Measurements from ENCODE around the gene THBS3. TPM values are rescaled to one million over a fixed set of nuclear protein-coding genes. Genes with fewer than 3 reads are reported as not detected.

THBS3 gene
- total and polyA plus RNA-seq, 3 experiments from 2014 or later: 2.9 to 7.9 (median 7.8) TPM

DNA sequence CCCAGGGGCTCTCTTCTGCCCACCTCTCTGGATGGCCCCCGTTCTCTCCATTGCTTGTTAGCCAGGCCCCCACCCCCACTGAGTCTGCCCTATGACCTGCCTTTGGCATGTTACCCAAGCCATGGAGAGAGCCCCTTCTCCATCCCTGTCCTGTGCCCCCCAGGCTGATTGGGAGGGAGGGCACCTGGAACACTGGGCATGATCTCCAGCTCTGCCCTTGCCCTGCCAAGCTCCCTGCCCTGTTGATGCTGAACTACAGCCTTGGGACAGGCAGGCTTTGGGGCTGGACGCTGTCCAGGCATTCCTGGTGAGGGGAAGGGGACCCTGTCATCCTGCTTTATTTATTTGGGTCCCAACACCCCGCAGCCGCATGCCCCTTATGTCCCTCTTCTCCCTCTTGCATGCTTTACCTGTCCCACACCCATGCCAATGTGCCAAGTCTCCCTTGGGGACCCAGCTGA lies 23.3 kb downstream of the THBS3 start:
- H3K4me3 Mint-ChIP-seq: no peak overlapping the region
- CTCF ChIA-PET: interaction anchor here (0.8 to 1.3 kb wide), 4 partner anchors 9 to 12 kb away, joined by 3 to 8 read pairs (median 4); partner anchors contain the start of gene KRTCAP2
- Histone ChIP-seq H3K4me3 (ENCODE audit: low read length) (no peak overlapping the region), H3K9me3 (ENCODE audit: low read length) (no peaks in the 10 kb centered on the region), H3K4me1 (ENCODE audit: insufficient read depth, low read length) (no peaks in the 10 kb centered on the region), H3K36me3 (ENCODE audit: insufficient read depth, low read length) (no peaks in the 10 kb centered on the region), H3K27me3 (ENCODE audit: insufficient read depth, low read length, poor library complexity, severe bottlenecking) (no peaks in the 10 kb centered on the region), H3K27ac (ENCODE audit: low read depth, low read length) (no peak overlapping the region)
- no peak for DNase-seq
- H3K27me3 Mint-ChIP-seq: no peaks in the 10 kb centered on the region
- H3K36me3 Mint-ChIP-seq: peaks cover 0 to 22% (median 3%) of the 10 kb centered on the region in 3 donors
- peaks cover 5 to 6% (median 6%) of the 10 kb centered on the region in 3 donors for H3K4me1 Mint-ChIP-seq
- H3K27ac Mint-ChIP-seq: no peak overlapping the region
- no peaks in the 10 kb centered on the region for H3K9me3 Mint-ChIP-seq
- POLR2A ChIA-PET: no interaction called here

DNA sequence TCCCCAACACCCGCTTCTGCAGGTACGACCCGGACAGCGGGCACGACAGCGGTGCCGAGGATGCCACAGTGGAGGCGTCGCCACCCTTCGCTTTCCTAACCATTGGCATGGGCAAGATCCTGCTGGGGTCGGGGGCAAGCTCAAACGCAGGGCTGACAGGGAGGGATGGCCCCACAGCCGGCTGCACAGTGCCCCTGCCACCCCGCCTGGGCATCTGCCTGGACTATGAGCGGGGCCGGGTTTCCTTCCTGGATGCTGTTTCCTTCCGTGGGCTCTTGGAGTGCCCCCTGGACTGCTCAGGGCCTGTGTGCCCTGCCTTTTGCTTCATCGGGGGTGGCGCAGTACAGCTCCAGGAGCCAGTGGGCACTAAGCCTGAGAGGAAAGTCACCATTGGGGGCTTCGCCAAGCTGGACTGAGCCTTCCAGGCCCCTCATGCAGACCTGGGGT lies 23.9 kb downstream of the THBS3 start:
- CTCF ChIA-PET: interaction anchor here (0.8 to 1.0 kb wide), 2 partner anchors 10 to 11 kb away, joined by 3 to 5 read pairs; partner anchors contain the start of gene KRTCAP2

DNA sequence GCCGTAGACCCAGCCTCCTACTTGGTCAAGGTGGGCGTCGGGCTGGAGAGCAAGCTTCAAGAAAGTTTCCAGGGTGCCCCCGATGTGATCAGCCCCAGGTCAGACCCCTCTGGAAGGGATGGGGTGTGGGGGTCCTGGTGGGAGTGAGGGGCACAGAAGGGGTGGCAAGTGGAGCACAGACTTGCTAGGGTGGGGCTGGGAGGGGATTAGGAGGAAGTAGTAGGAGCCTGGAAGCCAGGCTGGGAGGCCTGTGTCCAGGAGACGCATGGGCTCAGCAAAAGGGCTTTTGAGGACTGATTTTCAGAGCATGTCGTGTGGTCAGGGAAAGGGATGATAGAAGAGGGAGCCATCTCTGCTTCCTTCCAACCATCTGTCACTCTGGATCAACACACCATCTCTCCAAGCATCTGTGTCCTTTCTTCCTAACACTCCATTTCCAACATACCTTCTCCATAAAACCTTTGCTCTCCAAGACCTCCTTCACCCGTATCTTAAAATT lies 25.6 kb downstream of the THBS3 start:
- Histone ChIP-seq H3K4me1 (ENCODE audit: insufficient read depth, low read length) (peaks cover 2% of the 10 kb centered on the region), H3K27me3 (ENCODE audit: insufficient read depth, low read length, poor library complexity, severe bottlenecking) (no peaks in the 10 kb centered on the region), H3K27ac (ENCODE audit: low read depth, low read length) (no peak overlapping the region), H3K9me3 (ENCODE audit: low read length) (no peaks in the 10 kb centered on the region), H3K36me3 (ENCODE audit: insufficient read depth, low read length) (peaks cover 13% of the 10 kb centered on the region), H3K4me3 (ENCODE audit: low read length) (no peak overlapping the region)
- H3K36me3 Mint-ChIP-seq: peaks cover 0 to 38% (median 4%) of the 10 kb centered on the region in 3 donors
- no peak overlapping the region for H3K4me3 Mint-ChIP-seq
- no peak for DNase-seq
- H3K4me1 Mint-ChIP-seq: peaks cover 0 to 4% (median 0%) of the 10 kb centered on the region in 3 donors
- no peaks in the 10 kb centered on the region for H3K27me3 Mint-ChIP-seq
- POLR2A ChIA-PET: no interaction called here
- H3K9me3 Mint-ChIP-seq: no peaks in the 10 kb centered on the region
- H3K27ac Mint-ChIP-seq: no peak overlapping the region
- CTCF ChIA-PET: no interaction called here

More for the DNA sequence above, 23.9 kb downstream of the THBS3 start:
- peak overlapping the region in 1 of 8 donors; percentile 80 for H3K27ac Mint-ChIP-seq
- no peaks in the 10 kb centered on the region for H3K36me3 ChIP-seq (ENCODE audit: insufficient read depth, low read length)
- peaks cover 0 to 28% (median 4%) of the 10 kb centered on the region in 3 donors for H3K36me3 Mint-ChIP-seq
- H3K27ac ChIP-seq (ENCODE audit: low read depth, low read length): no peak overlapping the region
- POLR2A ChIA-PET: no interaction called here
- H3K27me3 ChIP-seq (ENCODE audit: insufficient read depth, low read length, poor library complexity, severe bottlenecking): no peaks in the 10 kb centered on the region
- H3K4me1 ChIP-seq (ENCODE audit: insufficient read depth, low read length): no peaks in the 10 kb centered on the region
- H3K4me3 Mint-ChIP-seq: no peak overlapping the region
- no peaks in the 10 kb centered on the region for H3K27me3 Mint-ChIP-seq
- H3K9me3 ChIP-seq (ENCODE audit: low read length): no peaks in the 10 kb centered on the region
- H3K9me3 Mint-ChIP-seq: no peaks in the 10 kb centered on the region
- no peak overlapping the region for H3K4me3 ChIP-seq (ENCODE audit: low read length)
- DNase-seq: peak in 1 of 5 donors; percentile 37
- H3K4me1 Mint-ChIP-seq: peaks cover 5 to 6% (median 6%) of the 10 kb centered on the region in 3 donors

DNA sequence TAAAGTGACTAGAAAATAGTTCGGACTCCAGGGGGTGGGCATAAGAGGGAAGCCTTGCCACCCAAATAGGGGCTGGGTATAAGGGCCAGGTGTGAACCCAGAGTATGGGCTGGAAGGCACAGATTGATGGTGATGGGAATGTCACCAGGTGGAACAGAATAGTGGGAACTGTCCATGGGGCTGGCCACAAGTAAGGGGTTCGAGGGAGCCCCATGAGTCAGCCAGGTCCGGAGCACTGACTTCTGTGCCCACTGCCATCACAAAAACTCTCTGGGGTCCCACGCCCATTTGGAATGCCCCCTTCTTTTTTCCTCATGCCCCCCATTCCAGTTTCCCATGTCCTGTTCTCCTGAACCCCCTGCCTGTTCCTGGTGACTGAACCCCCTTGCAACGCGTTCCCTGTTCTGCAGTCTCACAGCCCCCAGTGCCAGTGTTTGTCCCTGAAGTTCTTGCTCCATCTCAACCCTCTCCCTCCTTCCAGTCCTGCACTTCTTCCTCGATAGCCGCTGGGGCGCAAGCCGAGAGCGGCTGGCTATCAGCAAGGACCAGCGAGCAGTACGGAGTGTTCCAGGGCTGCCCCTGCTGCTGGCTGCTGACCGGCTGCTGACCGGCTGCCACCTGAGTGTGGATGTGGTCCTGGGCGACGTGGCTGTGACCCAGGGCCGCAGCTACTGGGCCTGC lies 26.2 kb downstream of the THBS3 start:
- peaks cover 8% of the 10 kb centered on the region for H3K4me1 ChIP-seq (ENCODE audit: insufficient read depth, low read length)
- no peaks in the 10 kb centered on the region for H3K27me3 ChIP-seq (ENCODE audit: insufficient read depth, low read length, poor library complexity, severe bottlenecking)
- H3K4me1 Mint-ChIP-seq: peaks cover 3 to 9% (median 4%) of the 10 kb centered on the region in 3 donors
- DNase-seq: no peak
- H3K9me3 Mint-ChIP-seq: no peaks in the 10 kb centered on the region
- H3K27me3 Mint-ChIP-seq: no peaks in the 10 kb centered on the region
- ChIA-PET POLR2A (no interaction called here), CTCF (interaction anchor here (1.2 to 1.3 kb wide), 2 partner anchors 12 to 69 kb away, joined by 3 to 4 read pairs; no protein-coding TSS in a partner anchor)
- no peak overlapping the region for H3K27ac Mint-ChIP-seq
- no peak overlapping the region for H3K27ac ChIP-seq (ENCODE audit: low read depth, low read length)
- no peaks in the 10 kb centered on the region for H3K9me3 ChIP-seq (ENCODE audit: low read length)
- H3K36me3 Mint-ChIP-seq: peaks cover 0 to 43% (median 4%) of the 10 kb centered on the region in 3 donors
- H3K36me3 ChIP-seq (ENCODE audit: insufficient read depth, low read length): peaks cover 14% of the 10 kb centered on the region
- H3K4me3 Mint-ChIP-seq: no peak overlapping the region
- no peak overlapping the region for H3K4me3 ChIP-seq (ENCODE audit: low read length)

DNA sequence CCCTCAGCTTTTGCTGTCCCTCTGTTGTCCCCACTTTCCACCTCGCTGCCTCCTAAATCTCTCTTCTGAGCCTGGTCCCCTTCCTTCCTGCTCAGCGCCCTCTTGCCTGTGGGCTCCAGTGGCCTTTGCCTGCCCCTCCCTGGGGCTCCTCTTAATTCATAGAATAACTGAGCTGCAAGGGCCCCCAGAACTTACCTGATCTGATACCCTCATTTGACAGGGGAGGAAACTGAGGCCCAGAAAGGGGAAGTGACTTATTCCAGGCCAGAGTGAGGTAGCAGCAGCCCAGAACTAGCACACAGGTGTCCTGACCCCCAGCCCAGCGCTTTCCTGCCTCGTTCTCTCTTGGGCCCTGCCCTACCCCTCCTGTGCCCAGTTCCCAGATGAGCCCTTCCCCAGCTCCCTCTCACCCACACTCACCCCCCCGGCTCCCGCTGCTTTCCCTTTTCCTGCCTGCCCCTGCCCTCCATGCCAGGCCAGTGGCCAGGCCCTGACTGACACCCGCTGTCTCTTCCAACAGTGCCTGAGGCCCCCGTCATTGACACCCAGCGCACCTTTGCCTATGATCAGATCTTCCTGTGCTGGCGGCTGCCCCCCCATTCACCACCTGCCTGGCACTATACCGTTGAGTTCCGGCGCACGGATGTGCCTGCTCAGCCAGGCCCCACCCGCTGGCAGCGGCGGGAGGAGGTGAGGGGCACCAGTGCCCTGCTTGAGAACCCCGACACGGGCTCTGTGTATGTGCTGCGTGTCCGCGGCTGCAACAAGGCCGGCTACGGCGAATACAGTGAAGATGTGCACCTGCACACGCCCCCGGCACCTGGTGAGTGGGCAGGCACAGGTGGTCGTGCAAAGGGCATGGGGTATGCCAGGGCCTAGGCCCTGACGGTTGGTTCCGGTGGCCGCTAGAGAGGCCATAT lies 28.3 kb downstream of the THBS3 start:
- no peak overlapping the region for H3K4me3 Mint-ChIP-seq
- no peaks in the 10 kb centered on the region for H3K27me3 Mint-ChIP-seq
- H3K4me1 ChIP-seq (ENCODE audit: insufficient read depth, low read length): peaks cover 19% of the 10 kb centered on the region
- H3K36me3 Mint-ChIP-seq: peaks cover 0 to 43% (median 4%) of the 10 kb centered on the region in 3 donors
- no peak for DNase-seq
- H3K27ac ChIP-seq (ENCODE audit: low read depth, low read length): no peak overlapping the region
- peaks cover 14% of the 10 kb centered on the region for H3K36me3 ChIP-seq (ENCODE audit: insufficient read depth, low read length)
- H3K9me3 ChIP-seq (ENCODE audit: low read length): no peaks in the 10 kb centered on the region
- H3K4me3 ChIP-seq (ENCODE audit: low read length): no peak overlapping the region
- peak overlapping the region in 1 of 8 donors; percentile 8 for H3K27ac Mint-ChIP-seq
- ChIA-PET POLR2A (no interaction called here), CTCF (interaction anchor here (1.3 to 2.3 kb wide), 3 partner anchors 13 to 88 kb away, joined by 4 to 7 read pairs (median 4); partner anchors contain the start of gene THBS3)
- no peaks in the 10 kb centered on the region for H3K27me3 ChIP-seq (ENCODE audit: insufficient read depth, low read length, poor library complexity, severe bottlenecking)
- H3K9me3 Mint-ChIP-seq: no peaks in the 10 kb centered on the region
- peaks cover 9 to 27% (median 14%) of the 10 kb centered on the region in 3 donors for H3K4me1 Mint-ChIP-seq

DNA sequence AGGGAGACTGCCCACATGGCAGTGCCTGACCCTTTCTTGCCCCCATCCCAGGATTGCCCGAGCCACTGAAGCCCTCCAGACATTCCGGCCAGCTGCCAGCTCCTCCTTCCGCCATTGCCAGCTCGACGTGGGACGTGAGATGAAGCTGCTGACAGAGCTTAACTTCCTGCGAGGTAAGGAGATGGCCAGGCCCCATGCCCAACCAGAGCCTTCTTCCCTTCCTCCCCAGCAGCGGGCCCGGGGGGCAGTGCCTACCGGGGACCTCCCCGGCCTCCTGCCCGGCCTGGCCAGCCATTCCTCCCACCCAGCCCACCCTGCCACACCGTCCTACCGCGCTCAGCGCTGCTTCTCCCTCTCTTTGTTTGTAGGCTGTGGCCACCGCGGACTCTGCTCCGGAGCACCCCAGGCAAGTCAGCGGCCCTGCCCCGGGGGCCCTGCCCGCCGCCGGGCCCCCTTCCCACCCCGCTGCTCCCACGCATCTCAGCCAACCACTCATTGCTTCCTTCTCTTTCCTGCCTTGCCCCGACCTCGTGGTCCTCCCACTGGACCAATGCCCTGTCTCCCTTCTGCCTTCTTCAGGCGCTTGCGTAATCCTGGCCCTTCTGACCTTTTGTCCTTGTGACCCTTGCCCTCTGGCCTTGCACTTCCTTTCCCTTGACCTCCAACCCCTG lies 29.1 kb downstream of the THBS3 start:
- peaks cover 0 to 42% (median 4%) of the 10 kb centered on the region in 3 donors for H3K36me3 Mint-ChIP-seq
- POLR2A ChIA-PET: no interaction called here
- no peak overlapping the region for H3K4me3 Mint-ChIP-seq
- Histone ChIP-seq H3K27me3 (ENCODE audit: insufficient read depth, low read length, poor library complexity, severe bottlenecking) (no peaks in the 10 kb centered on the region), H3K4me3 (ENCODE audit: low read length) (no peak overlapping the region), H3K27ac (ENCODE audit: low read depth, low read length) (no peak overlapping the region), H3K36me3 (ENCODE audit: insufficient read depth, low read length) (peaks cover 14% of the 10 kb centered on the region), H3K4me1 (ENCODE audit: insufficient read depth, low read length) (peaks cover 27% of the 10 kb centered on the region), H3K9me3 (ENCODE audit: low read length) (no peaks in the 10 kb centered on the region)
- no peaks in the 10 kb centered on the region for H3K27me3 Mint-ChIP-seq
- no peaks in the 10 kb centered on the region for H3K9me3 Mint-ChIP-seq
- CTCF ChIA-PET: interaction anchor here (0.8 to 7.1 kb wide), 5 partner anchors 11 to 87 kb away, joined by 3 to 84 read pairs (median 7); partner anchors contain the start of gene THBS3
- no peak for DNase-seq
- H3K4me1 Mint-ChIP-seq: peaks cover 13 to 35% (median 21%) of the 10 kb centered on the region in 3 donors
- H3K27ac Mint-ChIP-seq: peak overlapping the region in 1 of 8 donors; percentile 8

- ChIA-PET CTCF (interaction anchor here (0.8 to 7.1 kb wide), 9 partner anchors 10 to 116 kb away, joined by 3 to 84 read pairs (median 5); partner anchors contain the start of gene THBS3), POLR2A (no interaction called here)
Observed at GRCh38 chr1:155177918-155178281, 29.8 kb downstream of the THBS3 start.

More at GRCh38 chr1:155177918-155178281, 29.8 kb downstream of the THBS3 start:
- Histone ChIP-seq H3K27me3 (ENCODE audit: insufficient read depth, low read length, poor library complexity, severe bottlenecking) (no peaks in the 10 kb centered on the region), H3K4me3 (ENCODE audit: low read length) (no peak overlapping the region), H3K4me1 (ENCODE audit: insufficient read depth, low read length) (peaks cover 31% of the 10 kb centered on the region), H3K36me3 (ENCODE audit: insufficient read depth, low read length) (peaks cover 14% of the 10 kb centered on the region), H3K27ac (ENCODE audit: low read depth, low read length) (no peak overlapping the region), H3K9me3 (ENCODE audit: low read length) (no peaks in the 10 kb centered on the region)
- Mint-ChIP-seq H3K9me3 (no peaks in the 10 kb centered on the region), H3K4me1 (peaks cover 19 to 42% (median 27%) of the 10 kb centered on the region in 3 donors), H3K36me3 (peaks cover 0 to 42% (median 2%) of the 10 kb centered on the region in 3 donors), H3K4me3 (no peak overlapping the region), H3K27me3 (peaks cover 0 to 2% of the 10 kb centered on the region in 2 donors), H3K27ac (peak overlapping the region in 2 of 8 donors; percentile 23 to 71)
- no peak for DNase-seq
